Retinal pigment epithelial cell (primary cell): Measurements from ENCODE around the gene APEH.

Experiments used
- DNase-seq: peaks from one replicate; pipeline ENCODE4 v3.0.0-alpha.2; 2010; ENCODE audit warnings: low read depth
- H3K4me3 ChIP-seq: 2 replicates; pipeline ENCODE4 v1.5.1; 2011; ENCODE audit warnings: mild to moderate bottlenecking, low read length, control low read depth, moderate library complexity
- CTCF ChIP-seq: conservative IDR thresholded peaks from 2 replicates; pipeline ENCODE4 v1.5.1; 2011; ENCODE audit warnings: low read depth, low read length, control low read depth, inconsistent platforms

APEH gene

GRCh38 chr3:49705390-49705960, 31.3 kb downstream of the APEH start:
- no peak for TF ChIP-seq CTCF
- no peak overlapping the region for H3K4me3 ChIP-seq
- DNase-seq, result no peak

GRCh38 chr3:49706456-49707112, 32.4 kb downstream of the APEH start:
- H3K4me3 ChIP-seq, result no peak overlapping the region
- DNase-seq, result no peak
- TF ChIP-seq CTCF, result no peak

- no peak for TF ChIP-seq CTCF
- no peak overlapping the region for H3K4me3 ChIP-seq
- DNase-seq, result no peak
These were observed 32.9 kb downstream of the APEH start for GRCh38 chr3:49707113-49707480.

GRCh38 chr3:49709852-49710251, 35.7 kb downstream of the APEH start:
- no peak overlapping the region for H3K4me3 ChIP-seq
- DNase-seq, result no peak
- no peak for TF ChIP-seq CTCF

GRCh38 chr3:49711489-49711888, 37.3 kb downstream of the APEH start:
- no peak overlapping the region for H3K4me3 ChIP-seq
- DNase-seq, result no peak
- TF ChIP-seq CTCF, result no peak

- no peak overlapping the region for H3K4me3 ChIP-seq
- TF ChIP-seq CTCF, result no peak
- no peak for DNase-seq
These were observed 38.0 kb downstream of the APEH start for GRCh38 chr3:49712166-49712565.

GRCh38 chr3:49712631-49713317, 38.6 kb downstream of the APEH start:
- no peak for DNase-seq
- no peak for TF ChIP-seq CTCF
- no peak overlapping the region for H3K4me3 ChIP-seq
